Lower leg skin (tissue), 4 donors: ENCODE data around the gene MGAT3. TPM values are rescaled to one million over a fixed set of nuclear protein-coding genes. Genes with fewer than 3 reads are reported as not detected.

Experiments used
- DNase-seq, 2 donors: peaks; one replicate each; pipeline ENCODE4 v3.0.0-alpha.2; 2019; ENCODE audit warnings: low spot score in 2 of 2
- H3K4me3 ChIP-seq: fragments of 200-600 bp; sonication (generic); 2 replicates; pipeline ENCODE4 v1.5.1; 2017; ENCODE audit warnings: mild to moderate bottlenecking, low read depth; ENCODE audit not compliant: poor library complexity, severe bottlenecking
- POLR2A ChIP-seq, 2 donors: fragments of 450-650 bp; IDR thresholded peaks; one replicate each; pipeline ENCODE4 v1.6.1; 2016 to 2017; ENCODE audit warnings: antibody characterized with exemption in 2 of 2, mild to moderate bottlenecking in 1 of 2, moderate library complexity in 1 of 2
- WGBS, 2 donors: methylation state at CpG; one replicate each; pipeline ENCODE4 v1.1.5; 2018; 5-methylcytosine and 5-hydroxymethylcytosine counted together
- intact Hi-C: fragments of 100-400 bp; cut with DNase I; formaldehyde crosslinking; loops from one replicate; pipeline ENCODE4 v1.15.0; 2023; ENCODE audit warnings: low total_unique reads
- total RNA-seq, 4 donors: library from RNA; depleted of rRNA; stranded (reverse); fragments of >200 nt; gene quantifications; one replicate each; pipeline ENCODE4 v1.1.0, GENCODE V29; 2016
- TF ChIP-seq, protein P1 (sequence below), 3 donors: fragments of 450-650 bp; IDR thresholded peaks; one replicate each; pipeline ENCODE4 v1.5.1; 2016; ENCODE audit warnings: antibody characterized with exemption in 3 of 3, mild to moderate bottlenecking in 3 of 3, moderate library complexity in 2 of 3

The MGAT3 gene
- total RNA-seq, 4 donors from 2014 or later = 1.2 to 5.5 (median 3.2) TPM

DNA sequence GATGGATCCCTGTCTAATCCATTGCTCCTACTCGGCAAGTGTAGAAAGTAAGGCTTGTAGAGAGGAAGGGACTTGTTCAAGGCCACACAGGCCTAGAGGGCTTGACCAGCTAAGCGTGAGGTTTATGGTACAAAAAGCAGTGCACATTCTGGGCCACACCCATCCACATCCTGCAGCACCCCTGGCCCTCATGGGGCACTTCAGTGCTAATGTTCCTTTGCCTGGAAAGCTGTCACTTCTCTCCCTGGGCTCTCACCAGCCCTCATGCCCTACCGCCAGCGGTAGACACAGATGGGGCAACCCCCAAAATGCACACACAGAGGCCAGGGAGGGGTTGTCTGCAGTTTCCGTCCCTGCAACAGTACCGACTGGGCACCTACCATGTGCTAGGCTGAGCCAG is 7.1 kb upstream of the MGAT3 start:
- DNase-seq = no peak
- no peak for TF ChIP-seq POLR2A (IDR thresholded peaks at IDR 0.05)
- TF ChIP-seq, protein P1, sequence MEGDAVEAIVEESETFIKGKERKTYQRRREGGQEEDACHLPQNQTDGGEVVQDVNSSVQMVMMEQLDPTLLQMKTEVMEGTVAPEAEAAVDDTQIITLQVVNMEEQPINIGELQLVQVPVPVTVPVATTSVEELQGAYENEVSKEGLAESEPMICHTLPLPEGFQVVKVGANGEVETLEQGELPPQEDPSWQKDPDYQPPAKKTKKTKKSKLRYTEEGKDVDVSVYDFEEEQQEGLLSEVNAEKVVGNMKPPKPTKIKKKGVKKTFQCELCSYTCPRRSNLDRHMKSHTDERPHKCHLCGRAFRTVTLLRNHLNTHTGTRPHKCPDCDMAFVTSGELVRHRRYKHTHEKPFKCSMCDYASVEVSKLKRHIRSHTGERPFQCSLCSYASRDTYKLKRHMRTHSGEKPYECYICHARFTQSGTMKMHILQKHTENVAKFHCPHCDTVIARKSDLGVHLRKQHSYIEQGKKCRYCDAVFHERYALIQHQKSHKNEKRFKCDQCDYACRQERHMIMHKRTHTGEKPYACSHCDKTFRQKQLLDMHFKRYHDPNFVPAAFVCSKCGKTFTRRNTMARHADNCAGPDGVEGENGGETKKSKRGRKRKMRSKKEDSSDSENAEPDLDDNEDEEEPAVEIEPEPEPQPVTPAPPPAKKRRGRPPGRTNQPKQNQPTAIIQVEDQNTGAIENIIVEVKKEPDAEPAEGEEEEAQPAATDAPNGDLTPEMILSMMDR (IDR thresholded peaks at IDR 0.05) = no peak
- intact Hi-C loops = no loop called here
- no peak overlapping the region for H3K4me3 ChIP-seq
- WGBS, 2 donors = 88 to 90% methylated on average over 6 of the region's 6 CpGs

DNA sequence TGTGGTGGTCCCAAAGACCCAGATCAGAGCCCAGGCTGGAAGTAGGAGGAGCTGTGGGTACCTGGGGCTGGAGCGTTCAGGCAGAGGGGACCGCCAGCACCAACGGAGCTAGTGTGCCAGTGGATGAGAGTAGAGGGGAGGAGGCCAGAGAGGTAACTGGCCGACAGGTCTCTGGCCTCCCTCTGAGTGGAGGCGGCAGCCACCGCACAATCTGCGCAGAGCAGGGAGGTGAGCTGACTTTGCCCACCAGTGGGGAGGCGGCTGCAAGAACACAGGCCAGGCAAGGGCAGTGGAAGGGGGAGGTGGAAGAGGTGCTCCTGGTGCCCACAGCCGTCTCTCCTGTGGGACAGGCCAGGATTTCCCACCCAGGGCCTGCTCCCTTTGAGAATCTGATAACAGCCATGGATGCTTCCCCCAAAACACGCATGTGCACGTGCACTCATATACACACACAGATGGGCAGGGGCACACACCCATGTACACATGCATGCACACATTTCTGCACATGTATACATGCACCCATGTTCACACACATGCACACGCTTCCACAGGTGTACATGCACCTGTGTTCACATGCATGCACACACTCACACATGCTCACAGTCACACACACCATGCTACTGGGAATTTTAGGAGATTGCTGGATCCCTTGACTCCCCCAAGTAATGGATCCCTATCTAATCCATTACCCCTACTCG is 6.4 kb upstream of the MGAT3 start:
- DNase-seq = no peak
- TF ChIP-seq POLR2A (IDR thresholded peaks at IDR 0.05) = no peak
- TF ChIP-seq, protein P1 (IDR thresholded peaks at IDR 0.05) = no peak
- intact Hi-C loops = no loop called here

DNA sequence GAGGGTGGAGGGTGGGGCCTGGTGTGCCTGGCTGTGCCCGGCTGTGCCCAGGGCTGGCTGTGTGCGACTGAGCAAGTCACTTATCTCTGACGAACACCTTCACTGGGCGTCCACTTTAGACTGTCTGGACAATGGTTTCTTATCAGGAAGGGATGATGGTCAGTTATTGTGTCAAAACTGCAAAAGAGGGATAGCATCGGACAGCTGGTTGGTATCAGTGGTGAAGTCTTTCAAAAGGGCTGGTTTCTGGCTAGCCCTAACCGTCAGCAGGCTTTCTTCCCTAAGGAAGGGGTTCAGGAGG is 4.1 kb upstream of the MGAT3 start:
- WGBS, 2 donors = 49 to 60% methylated on average over 6 of the region's 6 CpGs
- H3K4me3 ChIP-seq = no peak overlapping the region
- intact Hi-C loops = no loop called here
- no peak for DNase-seq
- TF ChIP-seq, protein P1 (IDR thresholded peaks at IDR 0.05) = no peak
- no peak for TF ChIP-seq POLR2A (IDR thresholded peaks at IDR 0.05)

More for the DNA sequence above, 6.4 kb upstream of the MGAT3 start:
- no peak overlapping the region for H3K4me3 ChIP-seq
- 90 to 94% methylated on average over 13 of the region's 13 CpGs for WGBS, 2 donors

DNA sequence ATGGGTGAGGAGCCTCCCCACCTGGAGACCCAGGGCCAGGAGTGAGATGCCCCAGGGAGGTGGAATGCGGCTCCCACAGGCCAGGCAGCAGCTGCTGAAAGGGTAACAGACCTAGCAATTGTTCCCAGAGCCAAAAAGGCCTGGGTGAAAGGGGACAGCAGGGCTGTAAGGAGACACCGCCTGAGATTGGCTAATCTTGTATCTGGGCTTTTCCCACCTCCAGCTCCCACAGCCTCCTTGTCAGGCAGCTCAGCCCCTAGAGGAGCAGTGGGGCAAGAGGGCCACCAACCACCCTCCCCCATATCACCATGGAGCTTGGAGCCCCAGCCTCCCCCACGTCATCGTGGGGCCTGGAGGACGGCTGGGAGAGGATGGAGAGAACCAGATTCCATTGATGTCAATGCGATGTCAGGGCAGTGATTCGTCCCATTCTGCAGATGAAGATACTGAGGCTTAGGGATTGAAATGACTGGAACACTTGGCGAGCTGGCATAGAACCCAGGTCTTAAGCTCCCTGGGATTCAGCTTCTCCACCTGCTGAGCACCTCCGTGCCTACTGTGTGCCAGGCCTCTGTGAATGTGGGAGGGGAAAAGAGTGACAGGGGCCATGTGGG is 2.9 kb upstream of the MGAT3 start:
- DNase-seq = no peak
- H3K4me3 ChIP-seq = no peak overlapping the region
- WGBS, 2 donors = 70 to 79% methylated on average over 9 of the region's 9 CpGs
- intact Hi-C loops = no loop called here
- no peak for TF ChIP-seq POLR2A (IDR thresholded peaks at IDR 0.05)
- TF ChIP-seq, protein P1 (IDR thresholded peaks at IDR 0.05) = no peak

DNA sequence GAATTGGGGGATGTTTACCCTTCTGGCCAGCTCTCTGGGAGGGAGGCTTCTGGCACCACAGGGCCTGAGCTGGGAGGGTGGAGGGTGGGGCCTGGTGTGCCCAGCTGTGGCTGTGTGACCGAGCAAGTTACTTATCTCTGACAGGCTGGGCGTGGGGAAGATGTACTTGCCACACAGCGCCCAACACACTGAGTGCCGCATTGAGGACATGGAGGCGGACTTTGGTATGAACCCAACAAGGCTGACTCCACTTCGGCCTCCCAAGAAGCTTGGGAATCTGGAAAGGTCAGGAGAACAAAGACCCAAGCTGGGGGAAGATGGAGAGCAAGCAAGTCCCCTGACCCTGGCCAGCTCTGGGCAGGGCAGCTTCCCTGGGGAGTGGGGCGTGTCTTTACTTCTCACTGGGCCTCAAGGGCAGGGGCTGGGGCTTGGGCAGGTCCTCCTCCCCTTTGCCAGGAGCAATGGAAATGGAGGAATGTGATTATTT is 2.4 kb upstream of the MGAT3 start:
- H3K4me3 ChIP-seq = no peak overlapping the region
- DNase-seq = no peak
- TF ChIP-seq, protein P1 (IDR thresholded peaks at IDR 0.05) = no peak
- no peak for TF ChIP-seq POLR2A (IDR thresholded peaks at IDR 0.05)
- intact Hi-C loops = no loop called here
- 35 to 45% methylated on average over 7 of the region's 7 CpGs for WGBS, 2 donors
